HepG2 (cell line): ENCODE measurements around the gene STYXL1. TPM values are rescaled to one million over a fixed set of nuclear protein-coding genes. Genes with fewer than 3 reads are reported as not detected.
A peak's percentile ranks its signal among the peaks of the same experiment; 100 is the strongest.

Source experiments
- FOXK2 ChIP-seq: fragments of 450-650 bp; IDR thresholded peaks from 2 replicates; pipeline ENCODE4 v1.6.1; 2016
- IKZF4 ChIP-seq: sonication (generic); formaldehyde crosslinking; IDR thresholded peaks from 2 replicates; pipeline ENCODE4 v1.5.1; 2020; ENCODE audit warnings: borderline replicate concordance, mild to moderate bottlenecking, low read depth, missing genetic modification reagents; ENCODE audit errors: not compliant biosample characterization
- KDM1A ChIP-seq: IDR thresholded peaks from 2 replicates; pipeline ENCODE4 v1.6.1; 2016; ENCODE audit warnings: missing compliant biosample characterization
- SNRNP70 ChIP-seq: fragments of 200-400 bp; formaldehyde crosslinking; IDR thresholded peaks from 2 replicates; pipeline ENCODE4 v1.6.1; 2017; ENCODE audit warnings: mild to moderate bottlenecking, low read depth, low read length, moderate library complexity
- ZNF549 ChIP-seq: sonication (generic); formaldehyde crosslinking; IDR thresholded peaks from 2 replicates; pipeline ENCODE4 v1.5.0; 2020; ENCODE audit warnings: missing genetic modification reagents
- ZNF7 ChIP-seq: IDR thresholded peaks from 2 replicates; pipeline ENCODE4 v1.6.1; 2016; ENCODE audit warnings: missing biosample characterization, missing genetic modification reagents
- polyA plus RNA-seq, 8 experiments: library from polyadenylated mRNA; depleted of rRNA in 3 of 8; stranded (reverse) in 7 of 8; unstranded in 1 of 8; fragments of >200 nt; fragmentation: Illumina TruSeq in 4 of 8; extraction: Trizol in 4 of 8; gene quantifications; 2 replicates each; pipeline versions ENCODE4 v1.2.1 to v1.2.3, GENCODE V29; 2011 to 2016; ENCODE audit warnings: low read depth in 4 of 8, missing spikeins in 1 of 8, mixed read lengths in 1 of 8; ENCODE audit not compliant: insufficient read depth in 1 of 8
- total RNA-seq, 5 experiments: library from RNA; depleted of rRNA; stranded (reverse); fragments of >200 nt; fragmentation: Illumina TruSeq; extraction: Trizol; gene quantifications; 2 replicates each; pipeline ENCODE4 v1.2.3, GENCODE V29; 2016; ENCODE audit warnings: low read depth in 1 of 5
- TF ChIP-seq, protein P1 (sequence below): sonication (generic); formaldehyde crosslinking; IDR thresholded peaks from 2 replicates; pipeline ENCODE4 v1.4.0; 2020; ENCODE audit warnings: missing genetic modification reagents
- TF ChIP-seq, protein P2 (sequence below): sonication (generic); formaldehyde crosslinking; IDR thresholded peaks from 2 replicates; pipeline ENCODE4 v1.5.1; 2020; ENCODE audit warnings: missing genetic modification reagents, mild to moderate bottlenecking, borderline replicate concordance
- TF ChIP-seq, protein P3 (sequence below): sonication (generic); formaldehyde crosslinking; IDR thresholded peaks from 2 replicates; pipeline ENCODE4 v1.4.0; 2020; ENCODE audit warnings: missing genetic modification reagents
- TF ChIP-seq, protein P4 (sequence below): sonication (generic); formaldehyde crosslinking; conservative IDR thresholded peaks from 2 replicates; pipeline ENCODE4 v1.4.0; 2020; ENCODE audit warnings: missing genetic modification reagents

STYXL1 gene
- total and polyA plus RNA-seq, 2 of the 13 experiments (the other 11 are each of a cell fraction or from before 2014, with no cell fraction given), result 23.9 to 38.3 TPM

DNA sequence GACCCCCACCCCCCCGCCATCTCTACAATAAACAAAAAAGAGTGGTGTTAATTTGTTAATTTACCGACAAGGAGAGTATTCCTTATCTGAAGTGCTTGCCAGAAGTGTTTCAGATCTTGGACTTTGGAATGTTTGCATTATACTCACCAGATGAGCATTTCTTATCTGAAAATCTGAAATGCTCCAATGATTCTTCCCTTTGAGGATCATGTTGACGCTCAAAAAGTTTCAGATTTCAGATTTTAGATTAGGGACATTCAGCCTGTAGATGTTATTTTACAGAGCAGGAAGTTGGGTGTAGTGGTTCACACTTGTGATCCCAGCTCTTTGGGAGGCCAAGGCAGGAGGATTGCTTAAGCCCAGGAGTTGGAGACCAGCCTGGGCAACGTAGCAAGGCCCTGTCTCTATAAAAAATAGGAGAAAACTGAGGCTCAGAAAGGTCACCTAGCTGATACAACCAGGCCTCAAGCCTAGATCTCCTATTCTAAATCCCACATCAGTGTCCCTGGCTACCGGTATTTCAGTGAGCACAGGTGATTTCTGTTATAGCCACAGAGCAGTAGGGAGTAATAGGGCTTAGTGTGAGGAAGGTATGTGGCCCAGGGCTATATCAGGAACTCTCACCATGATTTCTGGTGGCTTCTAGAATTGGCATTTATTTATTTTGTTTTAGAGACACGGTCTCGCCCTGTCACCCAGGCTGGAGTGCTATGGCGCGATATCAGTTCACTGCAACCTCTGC lies 88.8 kb downstream of the STYXL1 start (continued):
- TF ChIP-seq KDM1A (CRISPR knock-in tag) (peak; percentile 67; the same call in 1 of the 2 replicates), ZNF7 (CRISPR knock-in tag) (no peak), FOXK2 (no peak), SNRNP70 (no peak), IKZF4 (CRISPR knock-in tag) (no peak), ZNF549 (no peak)
- TF ChIP-seq, protein P1, sequence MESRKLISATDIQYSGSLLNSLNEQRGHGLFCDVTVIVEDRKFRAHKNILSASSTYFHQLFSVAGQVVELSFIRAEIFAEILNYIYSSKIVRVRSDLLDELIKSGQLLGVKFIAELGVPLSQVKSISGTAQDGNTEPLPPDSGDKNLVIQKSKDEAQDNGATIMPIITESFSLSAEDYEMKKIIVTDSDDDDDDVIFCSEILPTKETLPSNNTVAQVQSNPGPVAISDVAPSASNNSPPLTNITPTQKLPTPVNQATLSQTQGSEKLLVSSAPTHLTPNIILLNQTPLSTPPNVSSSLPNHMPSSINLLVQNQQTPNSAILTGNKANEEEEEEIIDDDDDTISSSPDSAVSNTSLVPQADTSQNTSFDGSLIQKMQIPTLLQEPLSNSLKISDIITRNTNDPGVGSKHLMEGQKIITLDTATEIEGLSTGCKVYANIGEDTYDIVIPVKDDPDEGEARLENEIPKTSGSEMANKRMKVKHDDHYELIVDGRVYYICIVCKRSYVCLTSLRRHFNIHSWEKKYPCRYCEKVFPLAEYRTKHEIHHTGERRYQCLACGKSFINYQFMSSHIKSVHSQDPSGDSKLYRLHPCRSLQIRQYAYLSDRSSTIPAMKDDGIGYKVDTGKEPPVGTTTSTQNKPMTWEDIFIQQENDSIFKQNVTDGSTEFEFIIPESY (CRISPR knock-in tag), result no peak
- TF ChIP-seq, protein P2, sequence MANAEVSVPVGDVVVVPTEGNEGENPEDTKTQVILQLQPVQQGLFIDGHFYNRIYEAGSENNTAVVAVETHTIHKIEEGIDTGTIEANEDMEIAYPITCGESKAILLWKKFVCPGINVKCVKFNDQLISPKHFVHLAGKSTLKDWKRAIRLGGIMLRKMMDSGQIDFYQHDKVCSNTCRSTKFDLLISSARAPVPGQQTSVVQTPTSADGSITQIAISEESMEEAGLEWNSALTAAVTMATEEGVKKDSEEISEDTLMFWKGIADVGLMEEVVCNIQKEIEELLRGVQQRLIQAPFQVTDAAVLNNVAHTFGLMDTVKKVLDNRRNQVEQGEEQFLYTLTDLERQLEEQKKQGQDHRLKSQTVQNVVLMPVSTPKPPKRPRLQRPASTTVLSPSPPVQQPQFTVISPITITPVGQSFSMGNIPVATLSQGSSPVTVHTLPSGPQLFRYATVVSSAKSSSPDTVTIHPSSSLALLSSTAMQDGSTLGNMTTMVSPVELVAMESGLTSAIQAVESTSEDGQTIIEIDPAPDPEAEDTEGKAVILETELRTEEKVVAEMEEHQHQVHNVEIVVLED (CRISPR knock-in tag), result no peak
- TF ChIP-seq, protein P3, sequence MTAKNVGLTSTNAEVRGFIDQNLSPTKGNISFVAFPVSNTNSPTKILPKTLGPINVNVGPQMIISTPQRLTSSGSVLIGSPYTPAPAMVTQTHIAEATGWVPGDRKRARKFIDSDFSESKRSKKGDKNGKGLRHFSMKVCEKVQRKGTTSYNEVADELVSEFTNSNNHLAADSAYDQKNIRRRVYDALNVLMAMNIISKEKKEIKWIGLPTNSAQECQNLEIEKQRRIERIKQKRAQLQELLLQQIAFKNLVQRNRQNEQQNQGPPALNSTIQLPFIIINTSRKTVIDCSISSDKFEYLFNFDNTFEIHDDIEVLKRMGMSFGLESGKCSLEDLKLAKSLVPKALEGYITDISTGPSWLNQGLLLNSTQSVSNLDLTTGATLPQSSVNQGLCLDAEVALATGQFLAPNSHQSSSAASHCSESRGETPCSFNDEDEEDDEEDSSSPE (CRISPR knock-in tag), result no peak
- TF ChIP-seq, protein P4, sequence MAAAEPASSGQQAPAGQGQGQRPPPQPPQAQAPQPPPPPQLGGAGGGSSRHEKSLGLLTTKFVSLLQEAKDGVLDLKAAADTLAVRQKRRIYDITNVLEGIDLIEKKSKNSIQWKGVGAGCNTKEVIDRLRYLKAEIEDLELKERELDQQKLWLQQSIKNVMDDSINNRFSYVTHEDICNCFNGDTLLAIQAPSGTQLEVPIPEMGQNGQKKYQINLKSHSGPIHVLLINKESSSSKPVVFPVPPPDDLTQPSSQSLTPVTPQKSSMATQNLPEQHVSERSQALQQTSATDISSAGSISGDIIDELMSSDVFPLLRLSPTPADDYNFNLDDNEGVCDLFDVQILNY (CRISPR knock-in tag), result no peak
